Esophagus muscularis mucosa (tissue), 3 donors: ENCODE results near the gene TNRC18.

ENCODE experiments used
- CTCF ChIP-seq, 3 experiments: fragments of 200-600 bp in 2 of 3; fragments of 450-650 bp in 1 of 3; sonication (generic) in 2 of 3; IDR thresholded peaks; one replicate each; pipeline ENCODE4 v1.5.1; 2017 to 2019; ENCODE audit warnings: antibody characterized with exemption in 3 of 3, mild to moderate bottlenecking in 2 of 3, moderate library complexity in 1 of 3
- POLR2A ChIP-seq: fragments of 450-650 bp; IDR thresholded peaks from one replicate; pipeline ENCODE4 v1.6.1; 2017; ENCODE audit warnings: antibody characterized with exemption, moderate library complexity, mild to moderate bottlenecking, low read depth
- POLR2AphosphoS5 ChIP-seq, 2 donors: sonication (generic); formaldehyde crosslinking; IDR thresholded peaks; one replicate each; pipeline ENCODE4 v1.6.1; 2017; ENCODE audit warnings: antibody characterized with exemption in 2 of 2

- TF ChIP-seq CTCF (IDR thresholded peaks at IDR 0.05) (no peak), POLR2A (no peak), POLR2AphosphoS5 (IDR thresholded peaks at IDR 0.05) (no peak)
Observed at GRCh38 chr7:5393748-5394147, 29.9 kb downstream of the TNRC18 start.
